ENCODE data around the gene MAP9. TPM values are rescaled to one million over a fixed set of nuclear protein-coding genes. Genes with fewer than 3 reads are reported as not detected.

MAP9 gene
- total RNA-seq, 2 experiments from 2014 or later, result 3.2 to 13.4 TPM

GRCh38 chr4:155419266-155419665, 42.5 kb upstream of the MAP9 start:
- CTCF ChIA-PET (ENCODE audit: unreplicated experiment), result no interaction called here
- Histone ChIP-seq H3K9me2 (ENCODE audit: insufficient read depth, low read length) (no peaks in the 10 kb centered on the region), H2AFZ (ENCODE audit: low read length) (no peak overlapping the region), H3K27ac (ENCODE audit: low read depth, low read length, poor library complexity, severe bottlenecking) (no peak overlapping the region), H4K20me1 (ENCODE audit: insufficient read depth, low read length) (no peaks in the 10 kb centered on the region), H3K9me3 (ENCODE audit: low read length) (no peaks in the 10 kb centered on the region), H3K4me2 (ENCODE audit: low read length) (no peak overlapping the region), H3K36me3 (ENCODE audit: insufficient read depth, low read length) (no peaks in the 10 kb centered on the region), H3K4me1 (ENCODE audit: insufficient read depth, low read length, poor library complexity, severe bottlenecking) (no peaks in the 10 kb centered on the region), H3K79me2 (ENCODE audit: insufficient read depth, low read depth, low read length) (no peaks in the 10 kb centered on the region), H3K4me3 (ENCODE audit: low read depth, low read length, poor library complexity, severe bottlenecking) (no peak overlapping the region)
- no peak for TF ChIP-seq EZH2phosphoT487 (IDR thresholded peaks at IDR 0.05; ENCODE audit: borderline replicate concordance, low read depth, low read length)
- DNase-seq (ENCODE audit: low spot score), result no peak
- intact Hi-C loops (cut with micrococcal nuclease; ENCODE audit: unreplicated experiment), result no loop called here
- no TSS peak for BruUV-seq (replicated peaks)
- POLR2A ChIA-PET, result no interaction called here

GRCh38 chr4:155415662-155416061, 38.9 kb upstream of the MAP9 start:
- H4K20me1 ChIP-seq (ENCODE audit: insufficient read depth, low read length), result no peaks in the 10 kb centered on the region
- POLR2A ChIA-PET, result no interaction called here
- no peak overlapping the region for H2AFZ ChIP-seq (ENCODE audit: low read length)
- H3K27ac ChIP-seq (ENCODE audit: low read depth, low read length, poor library complexity, severe bottlenecking), result no peak overlapping the region
- CTCF ChIA-PET (ENCODE audit: unreplicated experiment), result no interaction called here
- TF ChIP-seq EZH2phosphoT487 (IDR thresholded peaks at IDR 0.05; ENCODE audit: borderline replicate concordance, low read depth, low read length), result no peak
- H3K9me3 ChIP-seq (ENCODE audit: low read length), result no peaks in the 10 kb centered on the region
- intact Hi-C loops (cut with micrococcal nuclease; ENCODE audit: unreplicated experiment), result no loop called here
- H3K36me3 ChIP-seq (ENCODE audit: insufficient read depth, low read length), result no peaks in the 10 kb centered on the region
- DNase-seq (ENCODE audit: low spot score), result no peak
- H3K9me2 ChIP-seq (ENCODE audit: insufficient read depth, low read length), result no peaks in the 10 kb centered on the region
- no peak overlapping the region for H3K4me2 ChIP-seq (ENCODE audit: low read length)
- no TSS peak for BruUV-seq (replicated peaks)
- no peaks in the 10 kb centered on the region for H3K79me2 ChIP-seq (ENCODE audit: insufficient read depth, low read depth, low read length)
- no peaks in the 10 kb centered on the region for H3K4me1 ChIP-seq (ENCODE audit: insufficient read depth, low read length, poor library complexity, severe bottlenecking)
- H3K4me3 ChIP-seq (ENCODE audit: low read depth, low read length, poor library complexity, severe bottlenecking), result no peak overlapping the region

- Histone ChIP-seq H3K4me1 (ENCODE audit: insufficient read depth, low read length, poor library complexity, severe bottlenecking) (no peaks in the 10 kb centered on the region), H3K9me3 (ENCODE audit: low read length) (no peaks in the 10 kb centered on the region), H3K79me2 (ENCODE audit: insufficient read depth, low read depth, low read length) (no peaks in the 10 kb centered on the region), H3K27ac (ENCODE audit: low read depth, low read length, poor library complexity, severe bottlenecking) (no peak overlapping the region), H2AFZ (ENCODE audit: low read length) (no peak overlapping the region), H3K4me3 (ENCODE audit: low read depth, low read length, poor library complexity, severe bottlenecking) (no peak overlapping the region), H4K20me1 (ENCODE audit: insufficient read depth, low read length) (no peaks in the 10 kb centered on the region), H3K9me2 (ENCODE audit: insufficient read depth, low read length) (no peaks in the 10 kb centered on the region), H3K36me3 (ENCODE audit: insufficient read depth, low read length) (no peaks in the 10 kb centered on the region), H3K4me2 (ENCODE audit: low read length) (no peak overlapping the region)
- no peak for TF ChIP-seq CTCF (conservative IDR thresholded peaks at IDR 0.05; ENCODE audit: low read length)
- TF ChIP-seq EZH2phosphoT487 (IDR thresholded peaks at IDR 0.05; ENCODE audit: borderline replicate concordance, low read depth, low read length), result no peak
- DNase-seq (ENCODE audit: low spot score), result no peak
- ChIA-PET POLR2A (interaction anchor here (0.9 kb wide), 1 partner anchor 13 kb away, joined by 4 read pairs; no protein-coding TSS in a partner anchor), CTCF (ENCODE audit: unreplicated experiment) (interaction anchor here (0.6 kb wide), 1 partner anchor 44 kb away, joined by 3 read pairs; no protein-coding TSS in a partner anchor)
- intact Hi-C loops (cut with micrococcal nuclease; ENCODE audit: unreplicated experiment), result no loop called here
- no TSS peak for BruUV-seq (replicated peaks)
Observed at GRCh38 chr4:155413451-155413850, 36.7 kb upstream of the MAP9 start.

GRCh38 chr4:155411546-155411945, 34.8 kb upstream of the MAP9 start:
- no TSS peak for BruUV-seq (replicated peaks)
- no peak for DNase-seq (ENCODE audit: low spot score)
- TF ChIP-seq EZH2phosphoT487 (IDR thresholded peaks at IDR 0.05; ENCODE audit: borderline replicate concordance, low read depth, low read length) (no peak), CTCF (conservative IDR thresholded peaks at IDR 0.05; ENCODE audit: low read length) (no peak)
- Histone ChIP-seq H3K9me2 (ENCODE audit: insufficient read depth, low read length) (no peaks in the 10 kb centered on the region), H4K20me1 (ENCODE audit: insufficient read depth, low read length) (no peaks in the 10 kb centered on the region), H3K79me2 (ENCODE audit: insufficient read depth, low read depth, low read length) (no peaks in the 10 kb centered on the region), H3K9me3 (ENCODE audit: low read length) (no peaks in the 10 kb centered on the region), H2AFZ (ENCODE audit: low read length) (no peak overlapping the region), H3K4me1 (ENCODE audit: insufficient read depth, low read length, poor library complexity, severe bottlenecking) (no peaks in the 10 kb centered on the region), H3K4me2 (ENCODE audit: low read length) (no peak overlapping the region), H3K36me3 (ENCODE audit: insufficient read depth, low read length) (no peaks in the 10 kb centered on the region), H3K4me3 (ENCODE audit: low read depth, low read length, poor library complexity, severe bottlenecking) (no peak overlapping the region), H3K27ac (ENCODE audit: low read depth, low read length, poor library complexity, severe bottlenecking) (no peak overlapping the region)
- intact Hi-C loops (cut with micrococcal nuclease; ENCODE audit: unreplicated experiment), result no loop called here
- POLR2A ChIA-PET, result no interaction called here
- CTCF ChIA-PET (ENCODE audit: unreplicated experiment), result no interaction called here

All from OCI-LY7 (cell line).